Measurements from ENCODE around the gene IL9. TPM values are rescaled to one million over a fixed set of nuclear protein-coding genes. Genes with fewer than 3 reads are reported as not detected.

The IL9 gene
- total RNA-seq, 1 donor from 2014 or later, result 0.51 TPM

GRCh38 chr5:135891791-135892190, 3.9 kb downstream of the IL9 start:
- intact Hi-C loops (cut with micrococcal nuclease), result no loop called here

GRCh38 chr5:135891268-135891667, 4.4 kb downstream of the IL9 start:
- intact Hi-C loops (cut with micrococcal nuclease), result no loop called here

GRCh38 chr5:135890867-135891266, 4.8 kb downstream of the IL9 start:
- intact Hi-C loops (cut with micrococcal nuclease), result no loop called here

- intact Hi-C loops (cut with micrococcal nuclease), result no loop called here
These were observed 5.3 kb downstream of the IL9 start for GRCh38 chr5:135890296-135890695.

GRCh38 chr5:135887881-135888614, 7.6 kb downstream of the IL9 start:
- intact Hi-C loops (cut with micrococcal nuclease), result loop anchor here (1.0 kb wide), 4 partner anchors 174 to 324 kb away; no protein-coding TSS in a partner anchor

GRCh38 chr5:135887447-135887864, 8.2 kb downstream of the IL9 start:
- intact Hi-C loops (cut with micrococcal nuclease), result loop anchor here (1.0 kb wide), 4 partner anchors 175 to 325 kb away; no protein-coding TSS in a partner anchor

GRCh38 chr5:135886136-135886535, 9.5 kb downstream of the IL9 start:
- intact Hi-C loops (cut with micrococcal nuclease), result no loop called here

GRCh38 chr5:135885031-135885430, 10.6 kb downstream of the IL9 start:
- intact Hi-C loops (cut with micrococcal nuclease), result no loop called here

- intact Hi-C loops (cut with micrococcal nuclease), result no loop called here
These were observed 12.2 kb downstream of the IL9 start for GRCh38 chr5:135883441-135883840.

GRCh38 chr5:135883026-135883425, 12.6 kb downstream of the IL9 start:
- intact Hi-C loops (cut with micrococcal nuclease), result no loop called here

GRCh38 chr5:135881819-135882218, 13.8 kb downstream of the IL9 start:
- intact Hi-C loops (cut with micrococcal nuclease), result no loop called here

GRCh38 chr5:135881244-135881643, 14.4 kb downstream of the IL9 start:
- intact Hi-C loops (cut with micrococcal nuclease), result no loop called here

- intact Hi-C loops (cut with micrococcal nuclease), result no loop called here
These were observed 14.8 kb downstream of the IL9 start for GRCh38 chr5:135880801-135881200.

- intact Hi-C loops (cut with micrococcal nuclease), result no loop called here
These were observed 15.4 kb downstream of the IL9 start for GRCh38 chr5:135880278-135880677.

- intact Hi-C loops (cut with micrococcal nuclease), result no loop called here
These were observed 16.1 kb downstream of the IL9 start for GRCh38 chr5:135879591-135879990.

GRCh38 chr5:135878156-135878620, 17.5 kb downstream of the IL9 start:
- intact Hi-C loops (cut with micrococcal nuclease), result no loop called here

GRCh38 chr5:135877570-135878155, 18.0 kb downstream of the IL9 start:
- intact Hi-C loops (cut with micrococcal nuclease), result no loop called here

- intact Hi-C loops (cut with micrococcal nuclease), result no loop called here
These were observed 19.5 kb downstream of the IL9 start for GRCh38 chr5:135876146-135876545.

- intact Hi-C loops (cut with micrococcal nuclease), result no loop called here
These were observed 20.1 kb downstream of the IL9 start for GRCh38 chr5:135875567-135875966.

- intact Hi-C loops (cut with micrococcal nuclease), result no loop called here
These were observed 21.2 kb downstream of the IL9 start for GRCh38 chr5:135874461-135874860.

- intact Hi-C loops (cut with micrococcal nuclease), result no loop called here
These were observed 21.8 kb downstream of the IL9 start for GRCh38 chr5:135873831-135874230.

- intact Hi-C loops (cut with micrococcal nuclease), result no loop called here
These were observed 24.2 kb downstream of the IL9 start for GRCh38 chr5:135871268-135871915.
